Pancreas (tissue), 10 donors: Measurements from ENCODE around the gene C10orf143. TPM values are rescaled to one million over a fixed set of nuclear protein-coding genes. Genes with fewer than 3 reads are reported as not detected.

ENCODE experiments used
- ATAC-seq, 4 donors: fragments of 200-7000 bp; cut with Tn5 transposase; one replicate each; pipeline versions ENCODE4 v1.8.0 to v1.9.1; 2020; ENCODE audit warnings: mild to moderate bottlenecking in 4 of 4, moderate library complexity in 4 of 4
- DNase-seq, 6 donors: peaks; one replicate each; pipeline ENCODE4 v3.0.0-alpha.2; 2020
- FAIRE-seq: peaks from 2 replicates; lab custom pipeline; 2012; peaks lifted over from hg19 to GRCh38; lab: Jason Lieb, UNC
- H3K27ac ChIP-seq, 4 donors: fragments of 200-600 bp; sonication (generic); 1 replicate in 3 of 4; 2 replicates in 1 of 4; pipeline versions ENCODE4 v1.5.0 to v1.8.0; 2020
- H3K27me3 ChIP-seq, 4 donors: fragments of 200-600 bp; one replicate each; pipeline ENCODE4 v1.8.0; 2021
- H3K36me3 ChIP-seq, 3 donors: fragments of 200-600 bp; sonication (generic) in 1 of 3; one replicate each; pipeline versions ENCODE4 v1.5.0 to v1.8.0; 2020 to 2021
- H3K4me1 ChIP-seq, 3 donors: fragments of 200-600 bp; one replicate each; pipeline ENCODE4 v1.8.0; 2021
- H3K4me3 ChIP-seq, 4 donors: fragments of 200-600 bp; sonication (generic) in 2 of 4; one replicate each; pipeline versions ENCODE4 v1.5.0 to v1.8.0; 2020 to 2021
- H3K9me3 ChIP-seq, 4 donors: fragments of 200-600 bp; one replicate each; pipeline ENCODE4 v1.8.0; 2021
- WGBS, 2 donors: extraction: QIAGEN DNeasy Blood & Tissue Kit; methylation state at CpG; one replicate each; pipeline ENCODE4 v1.1.7; 2013; 5-methylcytosine and 5-hydroxymethylcytosine counted together
- intact Hi-C, 3 donors: fragments of 100-400 bp; cut with DNase I; formaldehyde crosslinking; loops; one replicate each; pipeline versions ENCODE4 v1.11.1 to v1.14.2; 2022
- polyA plus RNA-seq, 2 donors: library from polyadenylated mRNA; stranded (reverse); fragments of 200-250 nt; gene quantifications; one replicate each; pipeline ENCODE4 v1.2.3, GENCODE V29; 2013
- total RNA-seq, 6 donors: library from RNA; stranded (reverse); fragmentation: NEBNext Ultra II Directional in 4 of 6; extraction: Animal tissue kit (Norgen Biotek cat#: 25700) in 4 of 6; gene quantifications; one replicate each; pipeline versions ENCODE4 v1.2.1 to v1.2.4, GENCODE V29; 2021 to 2023
- TF ChIP-seq, protein P1 (sequence below), 4 donors: fragments of 200-600 bp; sonication (generic) in 3 of 4; IDR thresholded peaks; one replicate each; pipeline versions ENCODE4 v1.5.0 to v1.8.0; 2021; ENCODE audit warnings: antibody characterized with exemption in 4 of 4
- donor health status: healthy with polysubstance abuse.
- donor health status: DM: no; HTN: no; CAD: no; lungs with moderate emphysema.
- donor health status: DM: no; HTN: no; CAD: no.
- donor health status: control.
- donor health status: control.
- donor health status: Bipolar disorder and iron deficiency.
- donor health status: DM: yes; HTN: yes; CAD: no.
- donor health status: DM: no; HTN: no; CAD: no.
- donor health status: DM: no; HTN: no; CAD: no.
- donor health status: DM: yes; HTN: yes; CAD: no.

The C10orf143 gene
- total and polyA plus RNA-seq, 8 donors = 1.6 to 7.1 (median 2.7) TPM

DNA sequence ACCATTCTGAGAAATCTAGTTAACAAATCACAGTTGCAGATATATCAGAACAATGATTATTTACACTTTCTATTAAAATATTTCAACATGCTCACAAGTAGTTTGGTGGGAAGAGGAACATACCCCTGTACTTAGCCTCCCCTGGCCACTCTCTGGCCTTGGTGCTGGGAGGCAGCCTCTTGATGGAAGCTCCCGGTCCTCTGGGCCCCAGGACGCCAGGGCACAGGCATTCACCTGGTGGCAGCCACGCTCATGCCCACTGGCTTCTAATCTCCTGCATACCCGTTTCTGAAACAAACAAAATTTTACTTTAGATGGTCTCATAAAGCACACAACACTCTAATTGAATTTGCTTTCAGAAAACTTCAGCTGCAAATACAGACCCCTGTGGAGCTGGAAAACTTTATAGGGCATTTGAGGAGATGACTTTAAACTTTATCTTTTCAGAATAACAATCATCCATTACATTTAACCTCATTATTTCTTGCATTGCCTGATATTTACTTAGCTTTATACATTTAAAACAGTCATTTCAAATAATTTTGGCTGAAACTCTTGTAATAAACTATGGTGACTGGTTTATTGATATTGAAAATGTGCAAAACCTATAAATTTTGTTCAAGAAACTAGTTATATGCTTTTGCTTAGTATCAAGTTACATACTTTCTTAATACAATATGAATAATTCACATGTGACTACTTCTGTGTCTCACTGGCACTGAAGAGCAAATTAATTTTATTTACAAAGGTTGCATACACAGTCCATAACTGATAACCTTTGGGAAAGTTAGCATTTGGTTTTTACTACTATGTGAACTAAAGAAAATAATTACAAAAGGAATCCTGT is 30.8 kb downstream of the C10orf143 start:
- TF ChIP-seq, protein P1, sequence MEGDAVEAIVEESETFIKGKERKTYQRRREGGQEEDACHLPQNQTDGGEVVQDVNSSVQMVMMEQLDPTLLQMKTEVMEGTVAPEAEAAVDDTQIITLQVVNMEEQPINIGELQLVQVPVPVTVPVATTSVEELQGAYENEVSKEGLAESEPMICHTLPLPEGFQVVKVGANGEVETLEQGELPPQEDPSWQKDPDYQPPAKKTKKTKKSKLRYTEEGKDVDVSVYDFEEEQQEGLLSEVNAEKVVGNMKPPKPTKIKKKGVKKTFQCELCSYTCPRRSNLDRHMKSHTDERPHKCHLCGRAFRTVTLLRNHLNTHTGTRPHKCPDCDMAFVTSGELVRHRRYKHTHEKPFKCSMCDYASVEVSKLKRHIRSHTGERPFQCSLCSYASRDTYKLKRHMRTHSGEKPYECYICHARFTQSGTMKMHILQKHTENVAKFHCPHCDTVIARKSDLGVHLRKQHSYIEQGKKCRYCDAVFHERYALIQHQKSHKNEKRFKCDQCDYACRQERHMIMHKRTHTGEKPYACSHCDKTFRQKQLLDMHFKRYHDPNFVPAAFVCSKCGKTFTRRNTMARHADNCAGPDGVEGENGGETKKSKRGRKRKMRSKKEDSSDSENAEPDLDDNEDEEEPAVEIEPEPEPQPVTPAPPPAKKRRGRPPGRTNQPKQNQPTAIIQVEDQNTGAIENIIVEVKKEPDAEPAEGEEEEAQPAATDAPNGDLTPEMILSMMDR (IDR thresholded peaks at IDR 0.05) = no peak
- Histone ChIP-seq H3K9me3 (no peaks in the 10 kb centered on the region), H3K4me1 (peaks cover 0 to 12% (median 9%) of the 10 kb centered on the region in 3 donors), H3K36me3 (no peaks in the 10 kb centered on the region), H3K27me3 (no peaks in the 10 kb centered on the region), H3K27ac (peak overlapping the region in 1 of 4 donors; percentile 35), H3K4me3 (no peak overlapping the region)
- FAIRE-seq (no peak), ATAC-seq (peak; percentile 85 to 93 (median 90)), DNase-seq (no peak)
- intact Hi-C loops = no loop called here
- WGBS, 2 donors = 37 to 45% methylated on average over 4 of the region's 4 CpGs

DNA sequence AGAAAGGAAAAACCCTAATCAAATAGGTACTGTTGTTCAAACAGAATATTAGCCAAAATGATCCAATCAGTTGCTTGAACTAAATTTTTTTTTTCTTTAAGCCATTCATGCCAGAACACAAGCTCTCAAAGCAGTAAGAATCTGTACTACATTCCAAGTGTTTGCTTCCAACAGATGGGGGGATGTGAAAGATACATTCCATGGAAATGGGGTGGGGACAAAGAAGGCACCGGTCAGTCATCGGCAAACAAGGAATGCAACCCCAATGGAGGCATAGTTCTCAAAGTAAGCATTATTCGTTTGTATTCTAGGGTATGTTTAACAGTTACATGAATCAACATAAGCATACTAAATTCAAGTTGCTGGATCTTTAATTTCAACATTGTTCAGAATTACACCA is 32.5 kb downstream of the C10orf143 start:
- TF ChIP-seq, protein P1 (IDR thresholded peaks at IDR 0.05) = no peak
- H3K4me1 ChIP-seq = peaks cover 0 to 12% (median 9%) of the 10 kb centered on the region in 3 donors
- ATAC-seq (no peak), FAIRE-seq (no peak), DNase-seq (no peak)
- no peak overlapping the region for H3K4me3 ChIP-seq
- no peaks in the 10 kb centered on the region for H3K27me3 ChIP-seq
- H3K36me3 ChIP-seq = no peaks in the 10 kb centered on the region
- no peaks in the 10 kb centered on the region for H3K9me3 ChIP-seq
- no peak overlapping the region for H3K27ac ChIP-seq
- 69 to 76% methylated on average over 3 of the region's 3 CpGs for WGBS, 2 donors
- intact Hi-C loops = no loop called here

DNA sequence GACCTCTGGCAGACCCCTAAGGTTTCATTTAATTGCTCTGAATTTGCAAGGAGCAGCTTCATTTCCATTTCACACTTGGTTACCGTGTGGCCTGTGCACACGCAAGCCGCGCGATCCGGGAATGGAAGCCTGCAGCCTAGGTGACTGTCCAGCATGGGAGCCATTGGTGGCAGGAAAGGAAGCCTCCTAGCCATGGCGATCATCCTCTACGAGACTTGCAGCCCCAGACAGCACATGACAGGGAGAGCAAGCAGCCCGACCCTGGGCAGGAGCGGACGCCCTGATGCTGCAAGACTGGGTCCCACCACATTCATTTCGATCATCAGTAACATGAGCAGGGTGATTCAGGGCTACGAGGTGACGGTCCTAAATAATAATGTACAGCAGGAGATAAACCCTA is 33.9 kb downstream of the C10orf143 start:
- no peaks in the 10 kb centered on the region for H3K27me3 ChIP-seq
- no peak for DNase-seq
- H3K36me3 ChIP-seq = no peaks in the 10 kb centered on the region
- H3K27ac ChIP-seq = no peak overlapping the region
- no peaks in the 10 kb centered on the region for H3K9me3 ChIP-seq
- no peak overlapping the region for H3K4me3 ChIP-seq
- WGBS, 2 donors = 95 to 97% methylated on average over 14 of the region's 14 CpGs
- no peak for ATAC-seq
- TF ChIP-seq, protein P1 (IDR thresholded peaks at IDR 0.05) = no peak
- no peak for FAIRE-seq
- intact Hi-C loops = no loop called here
- peaks cover 0 to 12% (median 9%) of the 10 kb centered on the region in 3 donors for H3K4me1 ChIP-seq

DNA sequence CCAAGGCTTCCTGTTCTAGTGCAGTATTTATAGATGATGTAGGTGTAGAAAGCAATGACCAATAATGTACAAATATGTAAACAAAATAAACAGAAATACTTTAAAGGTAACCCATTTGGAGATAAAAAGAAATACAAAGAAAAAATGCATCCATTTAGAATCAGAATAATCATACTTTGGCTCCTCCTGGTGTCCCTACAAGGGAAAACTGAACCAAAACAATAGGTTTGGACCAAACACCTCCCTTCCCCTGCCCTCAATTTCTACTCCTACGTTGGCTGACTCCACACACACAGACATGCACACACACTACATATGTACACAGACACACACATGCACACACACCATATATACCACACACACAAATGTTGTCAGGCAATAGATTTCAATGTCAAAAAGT is 36.0 kb downstream of the C10orf143 start:
- DNase-seq (no peak), FAIRE-seq (no peak), ATAC-seq (no peak)
- Histone ChIP-seq H3K9me3 (no peaks in the 10 kb centered on the region), H3K4me3 (no peak overlapping the region), H3K36me3 (no peaks in the 10 kb centered on the region), H3K27me3 (no peaks in the 10 kb centered on the region), H3K4me1 (peaks cover 0 to 6% (median 5%) of the 10 kb centered on the region in 3 donors), H3K27ac (no peak overlapping the region)
- WGBS, 2 donors = 53 to 64% methylated on average over 1 of the region's 1 CpG
- intact Hi-C loops = no loop called here
- TF ChIP-seq, protein P1 (IDR thresholded peaks at IDR 0.05) = no peak

DNA sequence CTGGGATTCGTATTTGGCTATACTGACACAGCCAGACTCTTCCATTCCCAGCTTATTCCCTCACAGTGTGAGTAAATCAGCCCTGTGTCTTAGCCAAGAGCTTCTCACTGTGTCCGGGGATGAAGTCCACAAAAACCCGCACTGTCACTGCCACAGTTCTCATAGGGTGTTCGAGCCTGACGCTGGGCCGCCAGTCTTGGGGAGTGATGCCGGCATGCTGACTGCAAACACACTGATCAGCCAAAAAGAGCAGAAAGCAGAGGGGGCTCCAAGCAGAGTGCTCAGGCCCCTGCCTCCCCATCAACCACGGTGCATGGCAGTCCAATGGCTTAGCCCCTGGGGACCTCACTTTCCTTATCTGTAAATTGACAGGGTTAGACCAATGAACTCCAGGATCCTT is 36.7 kb downstream of the C10orf143 start:
- ATAC-seq = no peak
- no peak for DNase-seq
- Histone ChIP-seq H3K9me3 (no peaks in the 10 kb centered on the region), H3K36me3 (no peaks in the 10 kb centered on the region), H3K4me1 (peaks cover 0 to 5% (median 0%) of the 10 kb centered on the region in 3 donors), H3K27me3 (no peaks in the 10 kb centered on the region), H3K4me3 (no peak overlapping the region), H3K27ac (no peak overlapping the region)
- FAIRE-seq = no peak
- intact Hi-C loops = no loop called here
- TF ChIP-seq, protein P1 (IDR thresholded peaks at IDR 0.05) = no peak
- WGBS, 2 donors = 95 to 96% methylated on average over 8 of the region's 8 CpGs
